Choroid plexus epithelial cell (primary cell): ENCODE data around the gene POP7.

ENCODE experiments used
- DNase-seq: peaks from one replicate; pipeline ENCODE4 v3.0.0-alpha.2; 2010; ENCODE audit warnings: low read depth
- H3K4me3 ChIP-seq: 2 replicates; pipeline ENCODE4 v1.5.1; 2011; ENCODE audit warnings: low read depth, mild to moderate bottlenecking, control low read depth, low read length, moderate library complexity
- CTCF ChIP-seq: conservative IDR thresholded peaks from 2 replicates; pipeline ENCODE4 v1.5.1; 2011; ENCODE audit warnings: low read depth, mild to moderate bottlenecking, control low read depth, inconsistent platforms, low read length, moderate library complexity

The POP7 gene

GRCh38 chr7:100685631-100686145 lies 20.2 kb upstream of the POP7 start:
- no peak overlapping the region for H3K4me3 ChIP-seq
- TF ChIP-seq CTCF = no peak
- no peak for DNase-seq

- DNase-seq = no peak
- TF ChIP-seq CTCF = no peak
- H3K4me3 ChIP-seq = no peak overlapping the region
Measured at GRCh38 chr7:100686201-100686821, 19.6 kb upstream of the POP7 start.

- no peak for DNase-seq
- TF ChIP-seq CTCF = no peak
- no peak overlapping the region for H3K4me3 ChIP-seq
Measured at GRCh38 chr7:100686822-100687211, 19.1 kb upstream of the POP7 start.

GRCh38 chr7:100687261-100687660 lies 18.7 kb upstream of the POP7 start:
- no peak for TF ChIP-seq CTCF
- no peak for DNase-seq
- H3K4me3 ChIP-seq = no peak overlapping the region

- no peak for TF ChIP-seq CTCF
- peak; percentile 34 for DNase-seq
- H3K4me3 ChIP-seq = no peak overlapping the region
Measured at GRCh38 chr7:100687751-100688300, 18.1 kb upstream of the POP7 start.

- no peak overlapping the region for H3K4me3 ChIP-seq
- no peak for TF ChIP-seq CTCF
- no peak for DNase-seq
Measured at GRCh38 chr7:100688326-100688860, 17.5 kb upstream of the POP7 start.
